T follicular helper cell (primary cell): ENCODE data around the gene HHLA2.
"Not testable (repeated sequence)": the region's sequence is repeated elsewhere in the genome, so short reads cannot be mapped to it uniquely, and the experiment has no call there.

Experiments used
- DNase-seq: peaks from one replicate; pipeline ENCODE4 v3.0.0-alpha.2; 2020; ENCODE audit warnings: low read depth

The HHLA2 gene

GRCh38 chr3:108342837-108343486 lies 46.6 kb downstream of the HHLA2 start:
- DNase-seq, result no peak

GRCh38 chr3:108343491-108343890 lies 47.1 kb downstream of the HHLA2 start:
- DNase-seq, result no peak

DNA sequence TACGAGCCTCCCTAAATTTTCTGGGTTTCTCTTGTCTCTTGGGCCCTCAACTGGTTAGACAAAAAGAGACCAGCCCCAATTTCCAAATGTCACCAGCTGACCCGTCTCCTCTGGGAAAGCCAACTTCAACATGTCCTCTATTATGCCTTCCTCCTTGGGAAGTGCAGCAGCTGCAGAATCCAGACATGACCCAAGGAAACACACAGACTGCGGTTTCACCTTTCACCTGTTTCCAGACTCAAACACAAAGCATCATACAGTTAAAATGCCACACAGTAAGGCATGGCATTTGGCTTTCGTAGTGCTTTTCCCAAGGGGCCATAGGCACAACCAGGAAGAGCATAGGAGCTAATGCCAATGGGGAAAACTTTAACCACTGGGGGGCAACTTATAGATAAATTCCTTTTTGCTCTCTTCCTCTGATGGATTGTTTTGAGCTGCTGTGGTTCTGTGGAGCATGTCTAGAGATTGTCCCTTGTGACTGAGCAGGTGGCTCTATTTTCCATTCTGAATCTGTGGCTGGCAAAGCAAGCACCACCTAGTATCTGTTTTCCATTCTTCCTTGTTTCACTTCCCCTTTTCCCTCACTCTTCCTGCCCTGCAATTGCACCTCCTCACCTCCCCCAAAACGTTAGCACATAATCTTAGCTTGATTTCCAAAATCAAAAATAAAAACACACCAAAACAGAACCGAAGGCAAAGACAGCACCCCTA lies 49.3 kb downstream of the HHLA2 start:
- no peak for DNase-seq

DNA sequence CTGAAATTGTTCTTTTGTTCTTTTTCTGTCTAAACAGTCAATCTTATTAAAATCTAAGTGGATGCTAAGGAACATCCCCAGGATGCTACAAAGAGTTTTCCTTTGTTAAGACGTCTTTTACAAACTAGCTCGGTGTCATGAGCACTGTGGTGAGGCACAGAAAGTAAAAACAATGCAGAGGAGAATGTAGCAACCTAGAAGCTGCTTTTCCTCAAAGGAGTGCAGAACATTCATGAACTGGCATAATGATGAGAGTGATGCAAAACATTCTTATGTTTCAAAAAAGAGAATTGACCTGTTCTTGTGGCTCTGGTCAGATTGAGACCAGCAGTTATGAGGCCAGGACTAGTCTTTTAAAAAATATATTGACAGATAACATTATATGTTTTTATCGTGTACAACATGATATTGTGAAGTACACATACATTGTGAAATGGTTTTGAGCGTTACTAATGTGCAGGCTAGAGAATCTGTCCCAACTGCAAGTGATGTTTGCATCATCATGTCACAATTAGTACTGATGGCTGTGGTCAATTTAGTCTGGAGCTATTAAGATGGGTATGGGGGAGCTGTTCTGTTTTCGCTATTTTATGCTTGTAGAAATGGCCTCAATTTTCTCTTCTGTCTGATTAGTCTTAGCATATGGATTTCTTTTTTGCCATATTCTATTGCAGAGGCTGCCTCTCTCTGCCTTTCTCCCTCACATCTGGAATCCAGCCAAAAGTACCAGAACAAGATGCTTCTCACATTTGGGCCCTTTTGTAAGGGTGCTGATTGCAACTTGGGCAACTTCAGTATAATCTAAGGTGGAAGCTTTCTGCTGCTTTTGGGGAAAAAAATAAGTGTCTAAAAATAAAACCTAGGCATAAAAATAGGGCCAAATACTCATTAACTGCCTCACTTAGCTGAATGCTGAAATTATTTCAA lies 50.2 kb downstream of the HHLA2 start:
- no peak for DNase-seq

DNA sequence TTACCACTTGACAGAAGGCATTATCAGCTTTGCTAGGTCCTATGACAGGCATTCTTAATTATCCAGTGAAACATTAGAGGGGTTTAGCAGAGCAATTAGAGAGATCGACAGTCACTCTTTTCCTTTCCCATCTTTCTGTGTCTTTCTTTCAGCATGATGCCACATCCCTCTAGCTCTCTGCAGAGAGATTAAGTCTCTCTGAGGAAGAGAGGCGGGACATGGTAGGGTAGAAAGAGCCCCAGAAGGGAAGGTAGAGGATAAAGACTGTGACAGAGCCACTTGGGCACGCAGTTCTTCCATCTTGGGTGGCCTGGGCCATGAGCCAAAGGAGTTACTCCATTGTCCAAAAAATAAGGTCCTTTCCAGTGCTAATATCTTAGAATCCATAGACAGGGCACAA lies 55.8 kb downstream of the HHLA2 start:
- no peak for DNase-seq

- DNase-seq, result no peak
Measured at GRCh38 chr3:108354562-108354961, 58.2 kb downstream of the HHLA2 start.

DNA sequence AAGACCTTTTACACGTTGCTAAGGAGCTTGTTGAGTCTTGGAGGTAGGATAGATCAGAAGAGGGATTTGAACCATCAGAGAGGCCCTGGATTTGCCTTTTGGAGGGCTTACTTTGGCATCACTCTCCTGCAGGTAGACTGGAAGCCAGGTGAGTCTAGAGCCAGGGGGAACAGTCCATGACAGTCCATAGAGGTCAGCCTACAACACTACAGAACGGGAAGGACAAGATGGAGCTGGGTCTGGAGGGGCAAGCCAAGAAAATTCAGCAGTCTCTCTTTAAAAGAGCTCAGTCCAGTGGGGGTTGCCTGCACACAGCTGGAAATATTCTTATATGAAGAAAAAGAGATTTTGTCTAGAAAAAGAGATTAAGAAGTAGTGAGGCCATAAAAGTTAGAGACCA lies 60.7 kb downstream of the HHLA2 start:
- DNase-seq, result no peak

GRCh38 chr3:108359011-108359410 lies 62.7 kb downstream of the HHLA2 start:
- no peak for DNase-seq

DNA sequence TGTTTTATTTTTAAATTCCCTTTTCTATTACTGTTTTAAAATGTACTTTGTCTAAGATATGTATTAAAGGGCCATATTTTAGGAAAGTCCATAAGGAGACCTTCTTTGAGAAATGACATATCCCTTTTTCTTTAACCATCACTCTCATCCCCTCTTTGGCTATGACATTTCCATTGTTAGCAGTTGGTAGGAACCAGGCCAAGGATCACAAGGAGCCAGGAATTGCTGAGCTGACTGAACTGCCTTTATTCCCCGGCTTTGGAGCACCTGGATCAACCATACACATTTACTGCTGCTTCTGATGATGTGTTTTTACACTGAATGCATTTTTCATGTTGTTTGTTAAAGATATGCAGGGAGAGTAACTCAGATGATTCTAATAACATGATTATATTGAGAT lies 79.7 kb downstream of the HHLA2 start:
- DNase-seq, result no peak

DNA sequence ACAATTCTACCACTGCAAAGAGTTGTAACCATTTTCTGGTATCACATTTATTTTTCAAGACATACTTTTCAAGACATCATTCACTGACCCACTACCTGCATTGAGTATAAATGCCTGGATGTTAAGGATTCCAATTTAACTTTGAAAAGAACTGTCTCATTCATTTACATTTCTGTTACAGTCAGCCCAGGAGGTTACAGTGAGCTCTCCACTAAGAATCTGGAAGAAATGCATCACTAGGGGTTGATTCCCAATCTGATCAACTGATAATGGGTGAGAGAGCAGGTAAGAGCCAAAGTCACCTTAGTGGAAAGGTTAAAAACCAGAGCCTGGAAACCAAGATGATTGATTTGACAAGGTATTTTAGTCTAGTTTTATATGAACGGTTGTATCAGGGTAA lies 81.0 kb downstream of the HHLA2 start:
- no peak for DNase-seq

DNA sequence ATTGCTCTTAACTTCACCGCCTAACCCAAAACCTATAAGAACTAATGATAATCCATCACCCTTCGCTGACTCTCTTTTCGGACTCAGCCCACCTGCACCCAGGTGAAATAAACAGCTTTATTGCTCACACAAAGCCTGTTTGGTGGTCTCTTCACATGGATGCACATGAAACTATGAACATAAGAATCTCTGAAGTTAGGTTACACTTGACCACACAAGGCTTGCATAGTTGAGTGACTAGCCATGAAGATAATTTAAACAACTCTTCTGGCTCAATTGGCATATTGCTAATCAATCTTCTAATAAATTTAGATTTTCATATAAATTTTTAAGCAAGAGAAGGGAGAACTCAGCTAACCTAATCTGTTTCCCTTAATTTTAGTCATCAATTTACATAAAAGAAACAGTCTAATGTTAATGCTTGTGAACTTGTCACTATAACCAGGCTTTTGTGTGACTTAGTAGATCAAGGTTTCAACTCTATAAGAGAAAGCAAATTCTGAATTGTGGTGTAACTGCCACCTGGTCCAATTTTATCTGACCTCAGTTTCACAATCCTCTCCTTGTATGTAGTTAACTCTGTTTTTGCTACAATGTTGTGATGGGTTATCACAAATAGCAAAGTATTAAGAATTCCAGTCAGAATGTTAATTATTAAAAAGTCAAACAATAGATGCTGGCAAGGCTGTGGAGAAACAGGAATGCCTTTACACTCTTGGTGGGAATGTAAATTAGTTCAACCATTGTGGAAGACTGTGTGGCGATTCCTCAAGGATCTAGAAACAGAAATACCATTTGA lies 82.0 kb downstream of the HHLA2 start:
- no peak for DNase-seq

DNA sequence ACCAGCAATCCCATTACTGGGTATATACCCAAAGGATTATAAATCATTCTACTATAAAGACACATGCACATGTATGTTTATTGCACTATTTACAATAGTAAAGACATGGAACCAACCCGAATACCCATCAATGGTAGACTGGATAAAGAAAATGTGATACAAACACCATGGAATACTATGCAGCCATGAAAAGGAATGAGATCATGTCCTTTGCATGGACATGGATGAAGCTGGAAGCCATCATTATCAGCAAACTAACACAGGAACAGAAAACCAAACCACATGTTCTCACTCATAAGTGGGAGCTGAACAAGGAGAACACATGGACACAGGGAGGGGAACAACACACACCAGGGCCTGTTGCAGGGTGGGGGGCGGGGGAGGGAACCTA lies 82.6 kb downstream of the HHLA2 start:
- DNase-seq, result not testable (repeated sequence)

- no peak for DNase-seq
Measured at GRCh38 chr3:108380128-108380795, 83.9 kb downstream of the HHLA2 start.

DNA sequence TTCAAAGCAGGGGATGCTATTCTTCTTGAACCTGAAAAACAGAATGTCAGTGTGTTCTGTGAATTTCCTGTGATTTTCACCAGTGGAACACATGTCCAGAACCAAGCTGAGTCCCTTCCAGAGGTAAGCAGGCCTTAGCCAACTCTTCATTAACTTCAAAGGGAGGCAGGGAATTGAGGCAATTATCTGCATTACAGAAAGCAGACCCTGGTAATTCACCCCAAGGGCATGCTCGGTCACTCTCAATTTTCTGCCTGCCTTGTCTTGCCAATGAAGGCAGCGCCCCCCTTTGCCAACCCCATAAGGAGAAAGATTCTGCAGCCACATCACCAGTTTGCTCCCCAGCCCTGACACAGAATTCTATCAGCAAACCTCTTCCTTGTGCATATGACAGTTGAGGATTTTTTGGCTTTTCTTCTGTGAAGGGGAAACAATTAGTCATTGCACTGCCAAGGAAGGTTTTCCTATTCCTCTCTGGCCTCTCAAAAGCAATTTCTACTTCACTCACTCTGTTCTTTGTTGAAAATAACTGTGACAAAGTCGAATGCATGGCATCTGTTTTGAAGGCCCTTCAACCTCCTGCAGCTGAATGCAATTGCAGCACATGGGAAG lies 85.3 kb downstream of the HHLA2 start:
- no peak for DNase-seq

DNA sequence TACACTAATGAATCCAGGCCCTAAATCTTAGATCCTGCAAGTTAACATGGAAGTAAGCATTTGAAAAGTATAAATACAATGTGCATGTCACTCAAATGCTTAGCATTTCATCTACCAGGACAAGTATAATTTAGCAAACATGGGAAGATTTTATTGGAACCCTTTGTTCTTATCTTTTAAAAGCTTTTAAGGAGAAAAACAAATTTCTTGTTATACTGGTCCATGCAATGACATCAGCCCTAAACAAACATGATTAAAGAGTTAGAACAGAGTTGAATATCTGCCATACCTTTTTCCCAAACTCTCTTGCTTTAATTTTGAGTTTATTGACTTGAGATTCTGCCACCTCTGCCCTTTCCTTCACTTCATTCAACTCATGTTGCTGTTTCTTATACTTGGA lies 87.0 kb downstream of the HHLA2 start:
- DNase-seq, result no peak

DNA sequence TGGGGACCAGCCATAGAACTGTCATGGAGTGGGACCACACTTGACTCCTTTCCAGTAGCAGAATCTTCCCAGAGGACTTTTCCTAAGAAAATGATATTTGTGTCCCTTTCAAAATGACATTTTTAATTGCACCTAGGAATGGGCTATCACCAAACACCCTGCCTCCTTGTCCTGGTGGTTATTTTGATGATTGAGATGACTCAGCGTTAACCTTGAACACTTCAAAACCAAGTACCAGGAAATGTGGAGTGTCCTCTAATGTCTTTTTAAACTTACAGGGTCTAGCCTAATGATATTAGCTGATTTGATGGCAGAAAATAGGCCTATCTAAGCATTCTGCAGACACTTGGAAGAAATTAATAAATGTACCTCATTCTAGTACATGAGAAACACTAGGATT lies 90.7 kb downstream of the HHLA2 start:
- DNase-seq, result no peak

DNA sequence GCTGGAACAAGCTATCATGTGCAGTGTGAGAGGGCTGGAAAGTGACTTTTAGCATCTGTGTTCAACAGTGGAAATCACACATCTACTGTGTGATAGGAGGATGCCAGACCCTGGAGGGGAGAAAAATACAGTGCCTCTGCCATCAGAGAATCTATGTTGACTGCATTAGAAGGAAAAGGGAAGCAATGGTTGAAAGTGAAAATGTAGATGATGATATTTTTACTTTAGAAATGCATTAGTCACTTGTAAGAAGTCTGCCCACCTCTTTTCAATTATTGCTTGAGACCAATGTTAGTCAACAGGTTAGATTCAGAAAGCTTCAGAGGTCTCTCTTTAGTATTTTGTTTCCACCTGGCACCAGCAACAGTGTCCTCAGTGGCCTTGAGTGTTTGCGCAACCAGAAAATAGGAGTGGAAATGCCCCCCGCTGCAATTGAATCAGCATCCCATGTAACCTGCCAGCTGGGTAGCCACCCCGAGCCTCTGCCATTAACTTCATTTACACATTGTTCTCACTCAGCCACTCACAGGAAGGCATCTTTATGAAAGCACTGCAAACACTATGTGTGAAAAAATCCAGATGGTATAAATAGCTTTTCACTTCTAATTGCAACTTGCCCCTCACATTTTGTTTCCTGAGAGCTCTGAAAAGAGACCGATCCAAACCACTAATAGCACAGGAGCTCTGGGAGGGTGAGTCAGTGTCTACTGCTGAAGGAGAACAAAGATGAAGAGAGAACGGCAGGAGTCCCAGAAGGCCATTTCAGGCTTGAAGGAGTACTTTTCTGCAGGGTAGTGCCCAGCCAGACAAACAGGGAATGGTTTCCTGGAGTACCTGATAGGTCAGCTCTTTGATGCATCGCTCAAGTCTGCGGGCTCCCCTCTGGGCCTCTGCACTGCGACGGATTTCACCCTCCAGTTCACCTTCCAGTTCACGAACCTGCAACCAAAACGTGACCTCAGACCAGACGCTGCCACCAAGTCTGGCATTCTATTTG lies 92.1 kb downstream of the HHLA2 start:
- no peak for DNase-seq

DNA sequence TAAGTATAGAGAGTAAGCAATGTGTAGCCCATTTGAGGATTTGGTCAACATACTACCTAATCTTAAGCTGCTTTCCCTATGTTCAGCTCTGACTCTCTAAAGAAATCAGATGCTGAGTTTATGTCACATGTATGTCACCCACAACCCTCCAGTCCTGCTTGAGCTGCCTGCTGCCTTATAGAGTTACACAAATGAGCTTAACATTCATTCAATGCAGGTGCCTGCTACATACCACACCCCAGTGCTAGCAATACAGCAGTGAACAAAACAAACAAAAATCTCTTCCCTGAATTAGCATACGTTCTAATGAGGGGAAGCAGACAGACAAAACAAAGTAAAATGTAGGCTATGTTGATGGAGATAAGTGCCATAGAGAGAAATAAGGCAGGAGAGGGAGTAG lies 93.0 kb downstream of the HHLA2 start:
- DNase-seq, result no peak

- DNase-seq, result no peak
Measured at GRCh38 chr3:108391917-108392593, 95.7 kb downstream of the HHLA2 start.
